Esophagus squamous epithelium (tissue), 4 donors: ENCODE measurements around the gene IFT20.

Experiments
- POLR2A ChIP-seq, 4 donors: fragments of 450-650 bp; IDR thresholded peaks; one replicate each; pipeline ENCODE4 v1.6.1; 2017; ENCODE audit warnings: antibody characterized with exemption in 4 of 4, mild to moderate bottlenecking in 4 of 4, moderate library complexity in 3 of 4
- TF ChIP-seq, protein P1 (sequence below), 6 experiments: fragments of 450-650 bp in 4 of 6; fragments of 200-600 bp in 2 of 6; sonication (generic) in 2 of 6; IDR thresholded peaks; one replicate each; pipeline ENCODE4 v1.5.1; 2016 to 2019; ENCODE audit warnings: antibody characterized with exemption in 6 of 6, mild to moderate bottlenecking in 4 of 6, moderate library complexity in 4 of 6

DNA sequence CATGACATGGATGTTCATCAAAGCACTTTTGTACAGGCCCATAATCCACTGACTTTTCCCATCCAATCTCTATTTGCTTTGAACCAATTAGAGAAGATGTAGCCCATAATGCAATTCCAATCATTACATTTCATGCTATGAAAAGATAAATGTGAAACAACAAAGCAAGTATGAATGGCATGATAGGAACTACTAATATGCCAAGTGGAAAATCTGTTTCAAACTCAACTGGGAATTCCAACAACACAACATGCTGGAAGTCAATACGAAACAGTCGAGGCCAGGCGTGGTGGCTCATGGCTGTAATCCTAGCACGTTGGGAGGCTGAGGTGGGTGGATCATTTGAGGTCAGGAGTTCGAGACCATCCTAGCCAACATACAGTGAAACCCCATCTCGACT, 55.9 kb downstream of the IFT20 start:
- TF ChIP-seq, protein P1, sequence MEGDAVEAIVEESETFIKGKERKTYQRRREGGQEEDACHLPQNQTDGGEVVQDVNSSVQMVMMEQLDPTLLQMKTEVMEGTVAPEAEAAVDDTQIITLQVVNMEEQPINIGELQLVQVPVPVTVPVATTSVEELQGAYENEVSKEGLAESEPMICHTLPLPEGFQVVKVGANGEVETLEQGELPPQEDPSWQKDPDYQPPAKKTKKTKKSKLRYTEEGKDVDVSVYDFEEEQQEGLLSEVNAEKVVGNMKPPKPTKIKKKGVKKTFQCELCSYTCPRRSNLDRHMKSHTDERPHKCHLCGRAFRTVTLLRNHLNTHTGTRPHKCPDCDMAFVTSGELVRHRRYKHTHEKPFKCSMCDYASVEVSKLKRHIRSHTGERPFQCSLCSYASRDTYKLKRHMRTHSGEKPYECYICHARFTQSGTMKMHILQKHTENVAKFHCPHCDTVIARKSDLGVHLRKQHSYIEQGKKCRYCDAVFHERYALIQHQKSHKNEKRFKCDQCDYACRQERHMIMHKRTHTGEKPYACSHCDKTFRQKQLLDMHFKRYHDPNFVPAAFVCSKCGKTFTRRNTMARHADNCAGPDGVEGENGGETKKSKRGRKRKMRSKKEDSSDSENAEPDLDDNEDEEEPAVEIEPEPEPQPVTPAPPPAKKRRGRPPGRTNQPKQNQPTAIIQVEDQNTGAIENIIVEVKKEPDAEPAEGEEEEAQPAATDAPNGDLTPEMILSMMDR (IDR thresholded peaks at IDR 0.05) = no peak
- no peak for TF ChIP-seq POLR2A (IDR thresholded peaks at IDR 0.05)
